KMS-11 (cell line): ENCODE measurements around the gene GIPC3.

Experiments
- H2AFZ ChIP-seq: fragments of 200-600 bp; sonication (generic); 2 replicates; pipeline ENCODE4 v1.6.1; 2016; ENCODE audit warnings: antibody characterized with exemption, mixed run types, low read depth
- H3K27ac ChIP-seq: fragments of 200-600 bp; sonication (generic); 2 replicates; pipeline ENCODE4 v1.6.1; 2016; ENCODE audit warnings: mild to moderate bottlenecking, mixed run types
- H3K27me3 ChIP-seq: fragments of 200-600 bp; sonication (generic); 2 replicates; pipeline ENCODE4 v1.6.1; 2017; ENCODE audit warnings: mild to moderate bottlenecking, low read depth, mixed run types, moderate library complexity; ENCODE audit not compliant: insufficient read depth
- H3K36me3 ChIP-seq: fragments of 200-600 bp; sonication (generic); 2 replicates; pipeline ENCODE4 v1.6.1; 2017; ENCODE audit warnings: mild to moderate bottlenecking, mixed run types; ENCODE audit not compliant: insufficient read depth
- H3K4me1 ChIP-seq: fragments of 200-600 bp; sonication (generic); 2 replicates; pipeline ENCODE4 v1.6.1; 2016; ENCODE audit warnings: mild to moderate bottlenecking, low read depth, mixed run types; ENCODE audit not compliant: poor library complexity, severe bottlenecking
- H3K4me2 ChIP-seq: fragments of 200-600 bp; sonication (generic); 2 replicates; pipeline ENCODE4 v1.7.0; 2016; ENCODE audit warnings: mild to moderate bottlenecking, mixed run types
- H3K4me3 ChIP-seq: fragments of 200-600 bp; sonication (generic); IDR thresholded peaks from 2 replicates; pipeline ENCODE4 v1.6.1; 2017; ENCODE audit warnings: low read depth, low read length, mixed read lengths; ENCODE audit not compliant: insufficient read depth
- H3K79me2 ChIP-seq: fragments of 200-600 bp; sonication (generic); 2 replicates; pipeline ENCODE4 v1.6.1; 2016; ENCODE audit warnings: low read depth, mixed run types; ENCODE audit not compliant: insufficient read depth
- H3K9ac ChIP-seq: fragments of 200-600 bp; sonication (generic); 2 replicates; pipeline ENCODE4 v1.6.1; 2016; ENCODE audit warnings: mild to moderate bottlenecking, mixed run types
- H4K20me1 ChIP-seq: fragments of 200-600 bp; sonication (generic); 2 replicates; pipeline ENCODE4 v1.6.1; 2016; ENCODE audit warnings: mild to moderate bottlenecking, mixed run types; ENCODE audit not compliant: insufficient read depth
- CTCF ChIP-seq: fragments of 200-600 bp; sonication (generic); conservative IDR thresholded peaks from 2 replicates; pipeline ENCODE4 v1.6.1; 2017; ENCODE audit warnings: low read depth, mild to moderate bottlenecking, antibody characterized with exemption, low read length, moderate library complexity, mixed read lengths

Gene GIPC3

GRCh38 chr19:3545669-3546034 is 39.6 kb upstream of the GIPC3 start:
- H3K4me3 ChIP-seq = no peak overlapping the region
- no peak overlapping the region for H2AFZ ChIP-seq
- H3K4me1 ChIP-seq = no peaks in the 10 kb centered on the region
- no peaks in the 10 kb centered on the region for H3K79me2 ChIP-seq
- no peak overlapping the region for H3K27ac ChIP-seq
- H3K27me3 ChIP-seq = no peaks in the 10 kb centered on the region
- H3K4me2 ChIP-seq = no peak overlapping the region
- no peak for TF ChIP-seq CTCF
- H3K9ac ChIP-seq = no peak overlapping the region
- H3K36me3 ChIP-seq = no peaks in the 10 kb centered on the region
- no peaks in the 10 kb centered on the region for H4K20me1 ChIP-seq

- Histone ChIP-seq H3K9ac (no peak overlapping the region), H3K4me2 (no peak overlapping the region), H3K36me3 (no peaks in the 10 kb centered on the region), H3K4me3 (no peak overlapping the region), H3K79me2 (no peaks in the 10 kb centered on the region), H3K27ac (no peak overlapping the region), H2AFZ (no peak overlapping the region), H4K20me1 (no peaks in the 10 kb centered on the region), H3K4me1 (no peaks in the 10 kb centered on the region), H3K27me3 (no peaks in the 10 kb centered on the region)
- TF ChIP-seq CTCF = no peak
Measured at GRCh38 chr19:3546119-3546518, 39.2 kb upstream of the GIPC3 start.

- H3K9ac ChIP-seq = no peak overlapping the region
- no peaks in the 10 kb centered on the region for H3K4me1 ChIP-seq
- no peaks in the 10 kb centered on the region for H3K27me3 ChIP-seq
- no peaks in the 10 kb centered on the region for H3K79me2 ChIP-seq
- H3K27ac ChIP-seq = no peak overlapping the region
- peak; percentile 66 for TF ChIP-seq CTCF
- H2AFZ ChIP-seq = no peak overlapping the region
- no peaks in the 10 kb centered on the region for H3K36me3 ChIP-seq
- H3K4me3 ChIP-seq = no peak overlapping the region
- no peaks in the 10 kb centered on the region for H4K20me1 ChIP-seq
- no peak overlapping the region for H3K4me2 ChIP-seq
Measured at GRCh38 chr19:3547301-3547731, 38.0 kb upstream of the GIPC3 start.

- Histone ChIP-seq H3K27ac (no peak overlapping the region), H3K79me2 (no peaks in the 10 kb centered on the region), H3K36me3 (no peaks in the 10 kb centered on the region), H3K4me1 (no peaks in the 10 kb centered on the region), H3K4me3 (no peak overlapping the region), H3K27me3 (no peaks in the 10 kb centered on the region), H4K20me1 (no peaks in the 10 kb centered on the region), H3K4me2 (no peak overlapping the region), H3K9ac (no peak overlapping the region), H2AFZ (no peak overlapping the region)
- peak; percentile 20; the same call in 1 of the 2 replicates for TF ChIP-seq CTCF
Measured at GRCh38 chr19:3547767-3548282, 37.5 kb upstream of the GIPC3 start.
